Progenitor cell of endocrine pancreas (in vitro differentiated cells): Measurements from ENCODE around the gene MAL. TPM values are rescaled to one million over a fixed set of nuclear protein-coding genes. Genes with fewer than 3 reads are reported as not detected.
A peak's percentile ranks its signal among the peaks of the same experiment; 100 is the strongest.

Source experiments
- DNase-seq: peaks from one replicate; pipeline ENCODE4 v3.0.0; 2021; ENCODE audit warnings: low spot score; ENCODE audit not compliant: unreplicated experiment
- H3K27ac Mint-ChIP-seq: 2 replicates; pipeline ENCODE4 v1.8.0; 2021; ENCODE audit warnings: mild to moderate bottlenecking, moderate library complexity, mixed read lengths
- H3K27me3 Mint-ChIP-seq: 2 replicates; pipeline ENCODE4 v1.8.0; 2021; ENCODE audit warnings: mixed read lengths
- H3K36me3 Mint-ChIP-seq: 2 replicates; pipeline ENCODE4 v1.8.0; 2022; ENCODE audit warnings: mixed read lengths; ENCODE audit not compliant: insufficient read depth
- H3K4me1 Mint-ChIP-seq: 2 replicates; pipeline ENCODE4 v1.8.0; 2021; ENCODE audit warnings: low read depth, mixed read lengths
- H3K4me3 Mint-ChIP-seq: 2 replicates; pipeline ENCODE4 v1.8.0; 2021; ENCODE audit warnings: low read depth, mild to moderate bottlenecking, moderate library complexity, mixed read lengths
- H3K9me3 Mint-ChIP-seq: 2 replicates; pipeline ENCODE4 v1.8.0; 2021; ENCODE audit warnings: low read depth, mixed read lengths
- total RNA-seq: library from RNA; stranded (reverse); gene quantifications from 2 replicates; pipeline ENCODE4 v1.2.1, GENCODE V29; 2021
- TF ChIP-seq, protein P1 (sequence below): fragments of 200-600 bp; sonication (generic); IDR thresholded peaks from one replicate; pipeline ENCODE4 v1.5.0; 2021; ENCODE audit warnings: antibody characterized with exemption, mild to moderate bottlenecking; ENCODE audit not compliant: unreplicated experiment

Gene MAL
- total RNA-seq, 1 donor from 2014 or later = not detected

- Mint-ChIP-seq H3K27ac (peak overlapping the region; percentile 64), H3K36me3 (no peaks in the 10 kb centered on the region), H3K4me3 (no peak overlapping the region), H3K27me3 (no peaks in the 10 kb centered on the region), H3K4me1 (peaks cover 24% of the 10 kb centered on the region), H3K9me3 (no peaks in the 10 kb centered on the region)
- TF ChIP-seq, protein P1, sequence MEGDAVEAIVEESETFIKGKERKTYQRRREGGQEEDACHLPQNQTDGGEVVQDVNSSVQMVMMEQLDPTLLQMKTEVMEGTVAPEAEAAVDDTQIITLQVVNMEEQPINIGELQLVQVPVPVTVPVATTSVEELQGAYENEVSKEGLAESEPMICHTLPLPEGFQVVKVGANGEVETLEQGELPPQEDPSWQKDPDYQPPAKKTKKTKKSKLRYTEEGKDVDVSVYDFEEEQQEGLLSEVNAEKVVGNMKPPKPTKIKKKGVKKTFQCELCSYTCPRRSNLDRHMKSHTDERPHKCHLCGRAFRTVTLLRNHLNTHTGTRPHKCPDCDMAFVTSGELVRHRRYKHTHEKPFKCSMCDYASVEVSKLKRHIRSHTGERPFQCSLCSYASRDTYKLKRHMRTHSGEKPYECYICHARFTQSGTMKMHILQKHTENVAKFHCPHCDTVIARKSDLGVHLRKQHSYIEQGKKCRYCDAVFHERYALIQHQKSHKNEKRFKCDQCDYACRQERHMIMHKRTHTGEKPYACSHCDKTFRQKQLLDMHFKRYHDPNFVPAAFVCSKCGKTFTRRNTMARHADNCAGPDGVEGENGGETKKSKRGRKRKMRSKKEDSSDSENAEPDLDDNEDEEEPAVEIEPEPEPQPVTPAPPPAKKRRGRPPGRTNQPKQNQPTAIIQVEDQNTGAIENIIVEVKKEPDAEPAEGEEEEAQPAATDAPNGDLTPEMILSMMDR = no peak
- DNase-seq = no peak
Measured at GRCh38 chr2:95010718-95011117, 14.8 kb upstream of the MAL start.

DNA sequence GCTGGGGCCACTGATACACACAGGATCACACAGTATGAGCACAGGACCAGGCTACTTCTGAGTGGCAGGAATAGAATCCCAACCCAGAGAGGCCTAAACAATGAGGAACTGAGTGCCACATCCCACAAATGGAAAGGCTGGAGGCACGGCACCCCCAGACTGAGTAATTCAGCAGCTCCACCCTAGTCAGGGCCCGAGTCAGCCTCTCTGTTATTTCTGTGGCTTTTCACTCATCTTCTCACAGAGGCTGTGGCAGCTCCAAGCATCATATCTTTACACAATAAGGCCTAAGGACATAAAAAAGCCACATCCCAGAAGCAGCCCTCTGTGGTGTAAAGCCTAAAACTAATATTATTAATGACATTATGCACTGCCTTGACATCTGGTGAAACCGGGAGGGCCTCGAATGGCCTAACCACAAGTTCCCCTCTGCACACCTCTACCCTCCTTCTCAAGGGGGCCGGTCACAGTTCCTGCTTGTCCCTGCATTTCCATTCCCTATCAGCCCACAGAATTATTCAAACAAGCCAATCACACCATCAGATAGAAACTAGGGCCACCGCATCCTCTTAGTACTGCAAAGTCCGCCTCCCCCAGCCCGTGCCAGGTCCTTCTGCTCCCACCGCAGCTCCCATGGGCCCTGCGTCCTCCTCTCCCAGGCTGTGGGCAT lies 12.5 kb upstream of the MAL start:
- Mint-ChIP-seq H3K4me3 (no peak overlapping the region), H3K4me1 (peaks cover 19% of the 10 kb centered on the region), H3K9me3 (no peaks in the 10 kb centered on the region), H3K27ac (no peak overlapping the region), H3K27me3 (peaks cover 5% of the 10 kb centered on the region), H3K36me3 (no peaks in the 10 kb centered on the region)
- TF ChIP-seq, protein P1 = no peak
- DNase-seq = no peak

DNA sequence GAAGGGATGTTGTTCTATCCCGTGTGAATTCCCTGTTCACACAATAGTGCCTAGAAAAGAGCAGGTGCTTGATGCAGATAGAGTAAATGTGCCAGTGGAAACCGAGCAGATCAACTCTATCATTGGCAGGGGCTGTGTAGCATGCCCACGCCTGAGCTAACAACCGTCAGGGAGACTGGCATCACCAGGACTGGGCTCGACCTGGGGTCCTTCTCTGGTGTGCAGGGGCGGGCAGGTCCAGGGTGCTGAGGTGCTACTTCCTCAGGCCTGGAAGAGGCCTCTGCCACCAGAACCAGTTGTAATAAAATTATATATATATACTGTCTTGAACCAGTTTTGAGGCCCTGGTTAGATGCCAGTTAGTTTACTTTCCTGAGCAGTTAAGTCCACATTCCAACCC lies 11.8 kb upstream of the MAL start:
- H3K27me3 Mint-ChIP-seq = peaks cover 5% of the 10 kb centered on the region
- H3K4me3 Mint-ChIP-seq = no peak overlapping the region
- no peak for DNase-seq
- no peaks in the 10 kb centered on the region for H3K9me3 Mint-ChIP-seq
- H3K4me1 Mint-ChIP-seq = peaks cover 15% of the 10 kb centered on the region
- H3K36me3 Mint-ChIP-seq = no peaks in the 10 kb centered on the region
- H3K27ac Mint-ChIP-seq = no peak overlapping the region
- TF ChIP-seq, protein P1 = no peak

- Mint-ChIP-seq H3K9me3 (no peaks in the 10 kb centered on the region), H3K27ac (no peak overlapping the region)
Measured at GRCh38 chr2:95014126-95014708, 11.3 kb upstream of the MAL start.

DNA sequence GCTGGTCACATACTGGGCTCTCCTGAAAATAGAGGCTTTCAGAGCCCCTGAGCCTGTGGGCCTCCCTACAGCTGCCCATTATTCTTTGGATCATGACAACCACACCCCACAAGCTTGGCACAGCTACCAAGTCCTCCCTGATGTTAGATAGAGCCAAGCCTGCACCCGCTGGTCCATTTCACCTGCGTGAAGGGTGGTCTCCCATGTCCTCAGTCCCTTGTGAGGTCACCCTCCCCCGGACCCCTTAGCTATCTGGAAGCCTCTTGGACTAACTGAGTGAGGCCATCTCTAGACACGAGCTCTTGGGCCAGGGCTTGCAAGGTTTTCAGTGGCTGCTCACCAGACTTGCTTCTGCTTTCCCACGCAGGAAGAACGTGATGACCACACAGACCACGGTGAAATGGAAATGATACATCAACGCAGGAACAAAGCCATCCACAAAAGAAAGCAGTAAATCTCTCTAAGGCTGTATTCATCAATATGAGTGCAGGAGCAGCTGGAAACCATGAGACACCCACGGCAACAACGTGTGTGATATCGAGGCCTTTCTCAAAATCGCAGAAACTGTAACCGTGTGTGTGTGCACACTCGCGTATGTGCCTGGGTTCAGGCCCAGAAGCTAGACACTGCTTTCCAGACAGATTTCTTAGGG lies 10.1 kb upstream of the MAL start:
- DNase-seq = no peak
- no peak overlapping the region for H3K4me3 Mint-ChIP-seq
- peaks cover 6% of the 10 kb centered on the region for H3K4me1 Mint-ChIP-seq
- H3K9me3 Mint-ChIP-seq = no peaks in the 10 kb centered on the region
- H3K27ac Mint-ChIP-seq = peak overlapping the region; percentile 47
- TF ChIP-seq, protein P1 = no peak
- peaks cover 14% of the 10 kb centered on the region for H3K27me3 Mint-ChIP-seq
- H3K36me3 Mint-ChIP-seq = no peaks in the 10 kb centered on the region

More at GRCh38 chr2:95014126-95014708, 11.3 kb upstream of the MAL start:
- H3K27me3 Mint-ChIP-seq = peaks cover 7% of the 10 kb centered on the region
- TF ChIP-seq, protein P1 = no peak
- peaks cover 12% of the 10 kb centered on the region for H3K4me1 Mint-ChIP-seq
- no peaks in the 10 kb centered on the region for H3K36me3 Mint-ChIP-seq
- no peak overlapping the region for H3K4me3 Mint-ChIP-seq
- DNase-seq = no peak
